Stimulated activated CD4-positive, alpha-beta T cell treated with anti-CD3 and anti-CD28 coated beads, Interleukin-12 subunit alpha, Interleukin-12 subunit beta, amount 100 ng/mL, for 24 hours (primary cell): Measurements from ENCODE around the gene CEP128.

Experiments
- DNase-seq, 2 experiments: peaks; one replicate each; pipeline ENCODE4 v3.0.0-alpha.2; 2020; ENCODE audit warnings: low read depth in 2 of 2

Gene CEP128

GRCh38 chr14:80549141-80549540 is 392.4 kb downstream of the CEP128 start:
- DNase-seq: no peak

- DNase-seq: no peak
Observed at GRCh38 chr14:80545935-80546854, 395.3 kb downstream of the CEP128 start.

DNA sequence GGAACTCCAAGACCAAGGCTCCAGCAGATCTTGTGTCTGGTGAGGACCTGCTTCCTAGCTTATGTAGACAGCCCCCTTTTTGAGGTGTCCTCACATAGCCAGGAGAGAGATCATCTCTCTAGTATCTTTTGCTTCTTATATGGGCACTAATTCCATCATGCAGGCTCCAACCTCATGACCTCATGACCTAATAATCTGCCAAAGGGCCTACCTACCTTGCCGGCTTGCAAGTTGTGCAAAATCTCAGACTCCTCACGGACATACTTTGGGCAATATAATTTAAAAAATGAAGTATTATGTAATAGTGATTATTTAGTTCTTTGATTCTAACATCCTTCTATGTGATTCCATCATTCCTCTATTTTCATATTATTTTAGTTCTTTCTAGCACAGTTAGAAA is 397.2 kb downstream of the CEP128 start:
- DNase-seq: no peak

- no peak for DNase-seq
Observed at GRCh38 chr14:80543211-80543610, 398.3 kb downstream of the CEP128 start.

- DNase-seq: no peak
Observed at GRCh38 chr14:80538633-80539375, 402.7 kb downstream of the CEP128 start.

- DNase-seq: no peak
Observed at GRCh38 chr14:80537626-80538025, 403.9 kb downstream of the CEP128 start.

DNA sequence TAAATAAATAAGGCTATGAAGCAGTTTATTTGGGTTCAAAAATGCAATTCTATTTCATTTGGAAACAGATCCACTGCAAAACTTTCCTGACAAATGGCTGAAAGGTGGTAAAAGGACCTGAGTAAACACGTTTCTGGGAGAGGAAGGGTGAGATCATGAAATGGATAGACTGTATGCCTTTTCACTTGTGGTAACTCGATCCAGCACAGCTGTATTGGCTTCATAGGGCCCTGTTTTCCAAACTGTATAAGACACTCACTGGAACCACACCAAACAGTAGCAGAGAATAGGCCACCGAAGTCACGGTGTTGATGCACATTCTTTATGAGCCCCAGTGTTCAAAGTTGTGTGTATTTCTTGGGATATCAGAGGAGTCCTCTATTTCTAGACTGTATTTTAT is 405.1 kb downstream of the CEP128 start:
- DNase-seq: no peak

- DNase-seq: no peak
Observed at GRCh38 chr14:80535171-80535570, 406.4 kb downstream of the CEP128 start.

DNA sequence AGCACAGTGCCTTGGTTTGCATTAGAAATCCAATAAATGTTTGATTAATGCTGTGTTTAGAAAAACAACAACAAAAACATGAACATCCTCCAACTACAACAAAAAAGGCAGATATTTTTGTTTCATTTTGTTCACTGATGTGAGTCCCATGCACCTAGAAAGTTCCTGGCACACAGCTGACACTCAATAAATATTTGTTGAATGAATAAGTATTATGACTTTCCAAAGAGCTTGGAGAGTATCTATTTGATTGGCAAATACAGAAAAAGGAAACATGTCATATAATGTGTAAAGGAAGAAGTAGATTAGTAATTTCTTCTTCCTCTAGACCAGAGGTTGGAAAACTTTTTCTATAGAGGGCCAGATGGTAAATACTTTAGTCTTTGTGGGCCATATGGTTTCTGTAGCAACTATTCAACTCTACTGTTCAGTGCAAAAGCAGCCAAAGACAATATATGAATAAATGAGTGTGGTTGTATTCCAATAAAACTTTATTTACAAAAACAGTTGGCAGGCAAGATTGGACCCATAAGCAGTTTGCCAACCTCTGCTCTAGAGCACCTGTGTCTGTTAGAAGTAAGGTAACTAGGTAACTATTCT is 417.9 kb downstream of the CEP128 start:
- no peak for DNase-seq

- DNase-seq: no peak
Observed at GRCh38 chr14:80522936-80523335, 418.6 kb downstream of the CEP128 start.

GRCh38 chr14:80522411-80522810 is 419.1 kb downstream of the CEP128 start:
- no peak for DNase-seq

- no peak for DNase-seq
Observed at GRCh38 chr14:80521456-80521855, 420.1 kb downstream of the CEP128 start.

- no peak for DNase-seq
Observed at GRCh38 chr14:80519002-80519401, 422.5 kb downstream of the CEP128 start.

GRCh38 chr14:80518173-80518572 is 423.4 kb downstream of the CEP128 start:
- no peak for DNase-seq

DNA sequence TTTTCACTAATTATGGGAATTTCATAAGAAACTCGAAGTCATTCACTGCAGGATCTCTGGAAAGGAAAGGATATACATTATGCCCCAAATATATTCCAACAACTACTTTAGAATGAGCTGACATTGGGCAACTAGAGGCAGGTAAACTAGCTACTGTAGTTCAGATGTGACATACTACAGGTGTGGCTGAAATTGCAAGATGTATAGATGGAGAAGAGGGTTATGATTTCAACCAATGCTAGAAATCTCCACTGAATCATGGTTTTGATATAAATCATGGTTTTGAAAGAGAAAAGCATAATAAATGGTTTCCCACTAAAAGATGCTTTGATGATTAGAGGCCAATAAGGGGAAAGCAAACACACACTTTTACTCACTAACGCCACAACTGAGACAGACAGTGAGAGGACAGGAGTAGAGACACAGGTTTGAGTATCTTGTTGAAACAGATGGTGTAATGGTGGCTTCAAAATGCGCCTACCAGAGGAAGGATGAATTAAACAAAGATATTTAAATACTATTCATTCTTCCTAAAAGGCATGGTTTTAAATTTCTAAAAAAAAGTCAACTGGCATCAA is 434.2 kb downstream of the CEP128 start:
- DNase-seq: no peak

- DNase-seq: no peak
Observed at GRCh38 chr14:80504781-80505180, 436.8 kb downstream of the CEP128 start.

GRCh38 chr14:80498533-80498932 is 443.0 kb downstream of the CEP128 start:
- no peak for DNase-seq

DNA sequence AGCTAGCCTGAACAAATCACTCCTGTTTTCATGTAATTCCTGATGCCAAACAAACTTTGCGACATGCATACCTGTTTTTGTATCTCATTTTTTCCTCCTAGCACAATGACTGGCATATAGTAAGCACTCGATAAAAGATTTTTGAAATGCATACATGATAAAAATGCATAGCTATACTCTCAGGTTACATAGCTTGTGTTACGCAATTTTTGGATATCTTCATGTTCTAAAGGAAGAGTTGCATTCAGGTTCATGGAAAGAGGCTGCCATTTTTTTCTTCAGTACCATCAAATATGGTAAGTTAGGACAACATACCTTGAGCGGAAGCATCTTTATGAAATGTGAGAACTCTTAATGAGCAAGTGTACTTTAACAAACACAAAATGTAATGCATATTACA is 445.4 kb downstream of the CEP128 start:
- DNase-seq: no peak

- no peak for DNase-seq
Observed at GRCh38 chr14:80494769-80495168, 446.8 kb downstream of the CEP128 start.

DNA sequence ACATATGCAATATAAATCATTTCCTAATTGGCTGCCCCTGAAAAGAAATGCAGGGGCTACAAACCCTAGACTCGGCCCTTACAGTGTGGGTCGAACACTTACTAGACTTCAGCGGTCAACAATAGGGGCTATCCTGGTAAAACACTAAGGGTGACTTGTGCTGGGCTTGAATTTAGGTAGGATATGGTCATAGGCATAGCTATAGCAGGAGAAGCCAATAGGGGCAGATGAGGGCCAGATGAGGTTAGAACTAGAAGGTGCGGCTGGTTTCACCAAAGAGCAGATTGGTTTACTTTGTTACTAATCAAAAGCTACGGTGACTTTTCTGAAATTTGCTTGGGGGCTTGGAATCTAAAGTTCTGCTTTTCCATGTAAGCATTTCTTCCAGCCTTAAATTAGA is 447.9 kb downstream of the CEP128 start:
- no peak for DNase-seq

DNA sequence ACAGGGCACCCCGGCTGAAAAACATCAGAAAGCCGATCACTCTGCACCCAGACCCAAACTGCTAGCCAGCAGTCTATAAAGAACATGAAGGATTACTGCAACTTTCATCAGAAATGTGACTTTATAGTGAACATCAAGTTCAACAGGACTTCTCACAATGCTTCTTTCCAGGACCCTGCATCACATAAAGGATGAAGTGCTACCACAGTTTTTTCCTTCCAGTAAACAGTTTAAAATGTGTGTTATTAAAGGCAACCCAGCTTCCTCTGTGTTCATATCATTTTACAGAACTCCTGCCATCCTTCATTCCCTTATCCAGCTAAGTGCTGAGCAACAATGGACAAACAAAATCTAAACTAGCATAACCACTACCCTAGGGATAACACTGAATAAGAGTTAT is 449.9 kb downstream of the CEP128 start:
- DNase-seq: no peak

- no peak for DNase-seq
Observed at GRCh38 chr14:80491131-80491530, 450.4 kb downstream of the CEP128 start.
